Psoas muscle (tissue), 8 donors: Measurements from ENCODE around the gene MAMLD1. TPM values are rescaled to one million over a fixed set of nuclear protein-coding genes. Genes with fewer than 3 reads are reported as not detected.

Source experiments
- ATAC-seq, 4 donors: fragments of 200-7000 bp; cut with Tn5 transposase; one replicate each; pipeline ENCODE4 v1.9.1; 2020; ENCODE audit warnings: moderate library complexity in 3 of 4, mild to moderate bottlenecking in 2 of 4
- DNase-seq, 2 donors: peaks; one replicate each; pipeline ENCODE4 v3.0.0-alpha.2; 2020
- H3K27ac ChIP-seq: fragments of 200-600 bp; one replicate; pipeline ENCODE4 v1.8.0; 2022
- H3K27me3 ChIP-seq, 3 donors: fragments of 200-600 bp in 1 of 3; one replicate each; pipeline versions ENCODE4 v1.6.1 to v1.8.0; 2013 to 2022; ENCODE audit warnings: low read length in 2 of 3, mild to moderate bottlenecking in 2 of 3, moderate library complexity in 1 of 3; ENCODE audit not compliant: insufficient read depth in 3 of 3
- H3K36me3 ChIP-seq, 2 donors: fragments of 200-600 bp in 1 of 2; one replicate each; pipeline versions ENCODE4 v1.6.1 to v1.8.0; 2013 to 2022; ENCODE audit warnings: low read depth in 1 of 2, mild to moderate bottlenecking in 1 of 2, moderate library complexity in 1 of 2; ENCODE audit not compliant: insufficient read depth in 1 of 2
- H3K4me1 ChIP-seq: fragments of 200-600 bp; one replicate; pipeline ENCODE4 v1.8.0; 2022
- H3K4me3 ChIP-seq: fragments of 200-600 bp; one replicate; pipeline ENCODE4 v1.8.0; 2022; ENCODE audit warnings: mild to moderate bottlenecking
- H3K9me3 ChIP-seq: fragments of 200-600 bp; one replicate; pipeline ENCODE4 v1.8.0; 2022
- WGBS, 3 donors: extraction: QIAGEN DNeasy Blood & Tissue Kit; methylation state at CpG; one replicate each; pipeline versions ENCODE4 v1.1.6 to v1.1.7; 2013; 5-methylcytosine and 5-hydroxymethylcytosine counted together
- intact Hi-C, 2 donors: fragments of 100-400 bp; cut with DNase I; formaldehyde crosslinking; loops; one replicate each; pipeline versions ENCODE4 v1.11.0 to v1.14.2; 2022
- polyA plus RNA-seq, 3 donors: library from polyadenylated mRNA; stranded (reverse); fragments of 200-250 nt; gene quantifications; one replicate each; pipeline ENCODE4 v1.2.3, GENCODE V29; 2013
- total RNA-seq, 4 donors: library from RNA; stranded (reverse); fragmentation: NEBNext Ultra II Directional in 2 of 4; extraction: Animal tissue kit (Norgen Biotek cat#: 25700) in 2 of 4; gene quantifications; one replicate each; pipeline versions ENCODE4 v1.2.1 to v1.2.4, GENCODE V29; 2021 to 2023
- TF ChIP-seq, protein P1 (sequence below): fragments of 200-600 bp; IDR thresholded peaks from one replicate; pipeline ENCODE4 v1.8.0; 2022; ENCODE audit warnings: antibody characterized with exemption
- donor health status: healthy with polysubstance abuse.
- donor health status: DM: no; HTN: no; CAD: no; lungs with moderate emphysema.
- donor health status: Bipolar disorder and iron deficiency.
- donor health status: healthy.
- donor health status: DM: yes; HTN: yes; CAD: no.
- donor health status: DM: no; HTN: no; CAD: no.
- donor health status: DM: no; HTN: no; CAD: no.
- donor health status: DM: yes; HTN: yes; CAD: no.

Gene MAMLD1
- total and polyA plus RNA-seq, 7 donors, result 1.3 to 4.5 (median 2.2) TPM

GRCh38 chrX:150329282-150329681, 33.8 kb upstream of the MAMLD1 start:
- H3K9me3 ChIP-seq, result no peaks in the 10 kb centered on the region
- 33 to 47% (median 40%) methylated on average over 8 of the region's 8 CpGs for WGBS, 3 donors

DNA sequence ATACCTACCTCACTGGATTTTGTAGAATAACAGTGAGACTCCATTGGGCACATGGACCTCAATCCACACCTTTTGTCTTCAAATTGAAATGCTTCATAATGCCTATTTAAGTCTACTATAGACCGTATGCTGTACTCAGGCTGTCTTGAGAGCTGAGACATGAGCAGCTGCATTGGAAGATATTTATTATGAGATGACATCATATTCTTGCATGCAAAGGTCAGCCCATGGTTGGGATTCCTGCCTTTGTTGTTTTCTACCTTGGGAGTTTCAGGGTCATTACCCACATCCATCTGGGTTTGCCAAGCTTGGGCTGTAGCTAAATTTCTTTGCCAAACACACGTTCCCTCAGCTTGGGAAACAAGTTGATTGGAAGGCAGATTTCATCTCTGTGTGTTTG, 33.2 kb upstream of the MAMLD1 start:
- no peaks in the 10 kb centered on the region for H3K36me3 ChIP-seq
- no peak overlapping the region for H3K27ac ChIP-seq
- ATAC-seq (no peak), DNase-seq (no peak)
- 44 to 71% (median 62%) methylated on average over 2 of the region's 2 CpGs for WGBS, 3 donors
- H3K27me3 ChIP-seq, result no peaks in the 10 kb centered on the region
- H3K4me1 ChIP-seq, result no peaks in the 10 kb centered on the region
- intact Hi-C loops, result no loop called here
- H3K4me3 ChIP-seq, result no peak overlapping the region
- no peaks in the 10 kb centered on the region for H3K9me3 ChIP-seq
- TF ChIP-seq, protein P1, sequence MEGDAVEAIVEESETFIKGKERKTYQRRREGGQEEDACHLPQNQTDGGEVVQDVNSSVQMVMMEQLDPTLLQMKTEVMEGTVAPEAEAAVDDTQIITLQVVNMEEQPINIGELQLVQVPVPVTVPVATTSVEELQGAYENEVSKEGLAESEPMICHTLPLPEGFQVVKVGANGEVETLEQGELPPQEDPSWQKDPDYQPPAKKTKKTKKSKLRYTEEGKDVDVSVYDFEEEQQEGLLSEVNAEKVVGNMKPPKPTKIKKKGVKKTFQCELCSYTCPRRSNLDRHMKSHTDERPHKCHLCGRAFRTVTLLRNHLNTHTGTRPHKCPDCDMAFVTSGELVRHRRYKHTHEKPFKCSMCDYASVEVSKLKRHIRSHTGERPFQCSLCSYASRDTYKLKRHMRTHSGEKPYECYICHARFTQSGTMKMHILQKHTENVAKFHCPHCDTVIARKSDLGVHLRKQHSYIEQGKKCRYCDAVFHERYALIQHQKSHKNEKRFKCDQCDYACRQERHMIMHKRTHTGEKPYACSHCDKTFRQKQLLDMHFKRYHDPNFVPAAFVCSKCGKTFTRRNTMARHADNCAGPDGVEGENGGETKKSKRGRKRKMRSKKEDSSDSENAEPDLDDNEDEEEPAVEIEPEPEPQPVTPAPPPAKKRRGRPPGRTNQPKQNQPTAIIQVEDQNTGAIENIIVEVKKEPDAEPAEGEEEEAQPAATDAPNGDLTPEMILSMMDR, result no peak

More at GRCh38 chrX:150329282-150329681, 33.8 kb upstream of the MAMLD1 start:
- TF ChIP-seq, protein P1, result no peak
- Histone ChIP-seq H3K27ac (no peak overlapping the region), H3K4me1 (no peaks in the 10 kb centered on the region), H3K27me3 (no peaks in the 10 kb centered on the region), H3K4me3 (no peak overlapping the region), H3K36me3 (no peaks in the 10 kb centered on the region)
- no peak for DNase-seq
- ATAC-seq, result no peak
- intact Hi-C loops, result no loop called here

GRCh38 chrX:150332023-150332422, 31.1 kb upstream of the MAMLD1 start:
- 94 to 98% (median 97%) methylated on average over 2 of the region's 2 CpGs for WGBS, 3 donors
- Histone ChIP-seq H3K27me3 (no peaks in the 10 kb centered on the region), H3K27ac (no peak overlapping the region), H3K4me3 (no peak overlapping the region), H3K4me1 (no peaks in the 10 kb centered on the region), H3K36me3 (no peaks in the 10 kb centered on the region), H3K9me3 (no peaks in the 10 kb centered on the region)
- intact Hi-C loops, result no loop called here
- DNase-seq (no peak), ATAC-seq (no peak)
- TF ChIP-seq, protein P1, result no peak

- no peaks in the 10 kb centered on the region for H3K4me1 ChIP-seq
- H3K27me3 ChIP-seq, result no peaks in the 10 kb centered on the region
- DNase-seq (peak; percentile 18 to 56), ATAC-seq (peak; percentile 58 to 65 (median 64))
- intact Hi-C loops, result no loop called here
- no peak overlapping the region for H3K27ac ChIP-seq
- WGBS, 3 donors, result 79 to 100% (median 100%) methylated on average over 1 of the region's 1 CpG
- no peak overlapping the region for H3K4me3 ChIP-seq
- no peaks in the 10 kb centered on the region for H3K36me3 ChIP-seq
- TF ChIP-seq, protein P1, result no peak
- no peaks in the 10 kb centered on the region for H3K9me3 ChIP-seq
Measured at GRCh38 chrX:150334100-150334499, 29.0 kb upstream of the MAMLD1 start.

DNA sequence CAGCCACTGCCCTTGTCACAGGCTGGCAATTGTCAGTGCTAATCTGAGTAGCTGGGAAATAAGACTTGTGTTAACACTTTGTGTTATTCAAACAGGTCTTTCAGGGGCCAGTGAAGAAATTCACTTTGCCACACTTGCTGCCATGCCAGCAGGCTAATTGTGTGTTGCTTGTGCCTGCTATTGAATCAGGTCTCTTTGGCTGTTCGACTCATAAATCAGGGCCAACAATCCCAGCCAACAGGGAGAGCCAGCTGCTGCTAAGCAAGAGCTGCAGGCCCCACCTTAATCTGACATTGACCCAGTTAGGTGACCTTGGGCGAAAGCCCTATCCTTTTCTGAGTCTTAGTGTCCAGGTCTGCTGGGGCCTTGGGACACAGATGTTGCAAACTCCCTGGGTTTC, 28.1 kb upstream of the MAMLD1 start:
- ATAC-seq (peak in 1 of 4 donors; percentile 24), DNase-seq (no peak)
- WGBS, 3 donors, result 26 to 44% (median 35%) methylated on average over 2 of the region's 2 CpGs
- H3K9me3 ChIP-seq, result no peaks in the 10 kb centered on the region
- no peaks in the 10 kb centered on the region for H3K36me3 ChIP-seq
- TF ChIP-seq, protein P1, result no peak
- no peak overlapping the region for H3K27ac ChIP-seq
- no peaks in the 10 kb centered on the region for H3K27me3 ChIP-seq
- H3K4me1 ChIP-seq, result no peaks in the 10 kb centered on the region
- intact Hi-C loops, result no loop called here
- no peak overlapping the region for H3K4me3 ChIP-seq
